ENCODE data around the gene THEMIS.

- TF ChIP-seq CTCF (IDR thresholded peaks at IDR 0.05; ENCODE audit: poor library complexity, severe bottlenecking), result no peak
- no peak for TF ChIP-seq SMC3 (conservative IDR thresholded peaks at IDR 0.05; ENCODE audit: poor library complexity)
- TF ChIP-seq RAD21 (conservative IDR thresholded peaks at IDR 0.05), result no peak
- TF ChIP-seq EZH2 (IDR thresholded peaks at IDR 0.05; ENCODE audit: borderline replicate concordance, insufficient read depth, low read length, poor library complexity, severe bottlenecking), result no peak
- no peak for TF ChIP-seq POLR2AphosphoS5 (IDR thresholded peaks at IDR 0.05)
- TF ChIP-seq EP300 (conservative IDR thresholded peaks at IDR 0.05; ENCODE audit: poor library complexity, severe bottlenecking), result no peak
- no peak for TF ChIP-seq REST (IDR thresholded peaks at IDR 0.05; ENCODE audit: borderline replicate concordance)
Measured at GRCh38 chr6:127834136-127834535, 66.7 kb downstream of the THEMIS start.

All from neural cell (in vitro differentiated cells).